Liver (tissue), 9 donors: ENCODE measurements around the gene DHRS9. TPM values are rescaled to one million over a fixed set of nuclear protein-coding genes. Genes with fewer than 3 reads are reported as not detected.

Source experiments
- DNase-seq: peaks from one replicate; pipeline ENCODE4 v3.0.0-alpha.2; 2017; ENCODE audit warnings: low spot score
- H3K27ac ChIP-seq, 2 donors: one replicate each; pipeline ENCODE4 v1.7.0; 2013; ENCODE audit warnings: inconsistent platforms in 2 of 2, low read length in 2 of 2, control low read depth in 1 of 2, low read depth in 1 of 2, mild to moderate bottlenecking in 1 of 2
- H3K27me3 ChIP-seq, 4 donors: one replicate each; pipeline versions ENCODE4 v1.6.1 to v1.7.0; 2013; ENCODE audit warnings: low read length in 3 of 4, inconsistent platforms in 1 of 4, mild to moderate bottlenecking in 1 of 4, moderate library complexity in 1 of 4; ENCODE audit not compliant: control insufficient read depth in 4 of 4, insufficient read depth in 4 of 4
- H3K36me3 ChIP-seq, 4 donors: one replicate each; pipeline versions ENCODE4 v1.6.1 to v1.7.0; 2013; ENCODE audit warnings: low read length in 3 of 4, mild to moderate bottlenecking in 3 of 4, low read depth in 1 of 4, moderate library complexity in 1 of 4; ENCODE audit not compliant: control insufficient read depth in 4 of 4, insufficient read depth in 3 of 4
- H3K4me1 ChIP-seq, 4 donors: one replicate each; pipeline versions ENCODE4 v1.6.1 to v1.7.0; 2013; ENCODE audit warnings: low read length in 3 of 4, mild to moderate bottlenecking in 3 of 4, moderate library complexity in 1 of 4; ENCODE audit not compliant: control insufficient read depth in 4 of 4, insufficient read depth in 4 of 4
- H3K4me3 ChIP-seq, 3 donors: one replicate each; pipeline versions ENCODE4 v1.6.1 to v1.7.0; 2013; ENCODE audit warnings: low read length in 3 of 3, control low read depth in 1 of 3, low read depth in 1 of 3, mild to moderate bottlenecking in 1 of 3
- H3K9ac ChIP-seq, 2 donors: one replicate each; pipeline ENCODE4 v1.7.0; 2013; ENCODE audit warnings: low read length in 2 of 2, mild to moderate bottlenecking in 2 of 2, moderate library complexity in 2 of 2, control low read depth in 1 of 2, low read depth in 1 of 2
- H3K9me3 ChIP-seq, 4 donors: one replicate each; pipeline versions ENCODE4 v1.6.1 to v1.7.0; 2013; ENCODE audit warnings: low read length in 3 of 4; ENCODE audit not compliant: control insufficient read depth in 4 of 4
- GABPA ChIP-seq, 2 donors: IDR thresholded peaks in 1 of 2; conservative IDR thresholded peaks in 1 of 2; 2 replicates each; pipeline ENCODE4 v1.6.1; 2016; ENCODE audit warnings: antibody characterized with exemption in 2 of 2, mild to moderate bottlenecking in 1 of 2, moderate library complexity in 1 of 2
- HNF4G ChIP-seq: IDR thresholded peaks from 2 replicates; pipeline ENCODE4 v1.6.1; 2016; ENCODE audit warnings: antibody characterized with exemption
- NR2F2 ChIP-seq: IDR thresholded peaks from 2 replicates; pipeline ENCODE4 v1.6.1; 2016; ENCODE audit warnings: antibody characterized with exemption
- RXRA ChIP-seq, 2 donors: IDR thresholded peaks; 2 replicates each; pipeline ENCODE4 v1.6.1; 2017 to 2018; ENCODE audit warnings: antibody characterized with exemption in 2 of 2, mild to moderate bottlenecking in 1 of 2
- TAF1 ChIP-seq: conservative IDR thresholded peaks from 2 replicates; pipeline ENCODE4 v1.6.1; 2016; ENCODE audit warnings: antibody characterized with exemption, mild to moderate bottlenecking
- YY1 ChIP-seq: IDR thresholded peaks from 2 replicates; pipeline ENCODE4 v1.6.1; 2016; ENCODE audit warnings: antibody characterized with exemption, mild to moderate bottlenecking
- WGBS: extraction: QIAGEN DNeasy Blood & Tissue Kit; methylation state at CpG from one replicate; pipeline ENCODE4 v1.1.7; 2013; 5-methylcytosine and 5-hydroxymethylcytosine counted together
- polyA plus RNA-seq, 2 donors: library from polyadenylated mRNA; stranded (reverse) in 1 of 2; unstranded in 1 of 2; fragments of 200-250 nt in 1 of 2; fragments of >200 nt in 1 of 2; fragmentation: Nextera tagmentation in 1 of 2; extraction: Ambion mirVana in 1 of 2; gene quantifications; one replicate each; pipeline versions ENCODE4 v1.2.1 to v1.2.3, GENCODE V29; 2013 to 2015
- total RNA-seq, 2 donors: library from RNA; depleted of rRNA; stranded (reverse); fragments of >200 nt; gene quantifications; one replicate each; pipeline ENCODE4 v1.2.3, GENCODE V29; 2014
- TF ChIP-seq, protein P1 (sequence below): IDR thresholded peaks from 2 replicates; pipeline ENCODE4 v1.6.1; 2016; ENCODE audit warnings: antibody characterized with exemption, mild to moderate bottlenecking
- TF ChIP-seq, protein P2 (sequence below): IDR thresholded peaks from 2 replicates; pipeline ENCODE4 v1.6.1; 2016; ENCODE audit warnings: antibody characterized with exemption
- TF ChIP-seq, protein P3 (sequence below): fragments of 150-350 bp; IDR thresholded peaks from 2 replicates; pipeline ENCODE4 v1.5.1; 2017; ENCODE audit warnings: improper control_type of control experiment, low read depth, low read length; ENCODE audit not compliant: missing input control
- TF ChIP-seq, protein P4 (sequence below): IDR thresholded peaks from 2 replicates; pipeline ENCODE4 v1.6.1; 2016; ENCODE audit warnings: antibody characterized with exemption
- donor health status: healthy.
- donor health status: healthy.
- donor health status: healthy.
- donor health status: healthy.
- donor health status: healthy.

Gene DHRS9
- total and polyA plus RNA-seq, 4 donors, result 0.25 to 0.93 (median 0.63) TPM

DNA sequence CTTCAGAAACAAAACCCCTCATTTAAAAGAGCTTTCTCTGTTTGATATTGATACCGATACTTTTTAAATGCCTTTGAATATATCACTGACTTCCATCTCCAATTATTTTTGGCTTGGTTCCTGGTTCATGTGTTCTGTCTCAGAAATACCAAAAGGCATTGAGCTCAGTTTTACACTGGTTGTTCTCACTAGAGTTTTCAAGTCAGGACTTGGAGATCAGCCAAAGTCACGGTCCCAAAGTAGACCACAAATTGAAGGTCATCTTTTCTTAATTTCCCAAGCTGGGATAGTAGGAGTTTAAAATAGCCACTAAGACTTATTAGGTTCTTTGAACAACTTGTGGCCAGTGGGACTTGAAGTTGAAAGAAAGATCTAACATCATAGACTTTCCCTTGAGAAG is 24.2 kb downstream of the DHRS9 start:
- WGBS, result 59% methylated on average over 2 of the region's 2 CpGs
- Histone ChIP-seq H3K27me3 (no peaks in the 10 kb centered on the region), H3K36me3 (peaks cover 0 to 1% (median 0%) of the 10 kb centered on the region in 4 donors), H3K4me1 (no peaks in the 10 kb centered on the region), H3K9ac (no peak overlapping the region), H3K4me3 (no peak overlapping the region), H3K9me3 (no peaks in the 10 kb centered on the region), H3K27ac (no peak overlapping the region)
- DNase-seq, result no peak
- TF ChIP-seq RXRA (IDR thresholded peaks at IDR 0.05) (no peak), NR2F2 (no peak), TAF1 (no peak), HNF4G (no peak)
- TF ChIP-seq, protein P1, sequence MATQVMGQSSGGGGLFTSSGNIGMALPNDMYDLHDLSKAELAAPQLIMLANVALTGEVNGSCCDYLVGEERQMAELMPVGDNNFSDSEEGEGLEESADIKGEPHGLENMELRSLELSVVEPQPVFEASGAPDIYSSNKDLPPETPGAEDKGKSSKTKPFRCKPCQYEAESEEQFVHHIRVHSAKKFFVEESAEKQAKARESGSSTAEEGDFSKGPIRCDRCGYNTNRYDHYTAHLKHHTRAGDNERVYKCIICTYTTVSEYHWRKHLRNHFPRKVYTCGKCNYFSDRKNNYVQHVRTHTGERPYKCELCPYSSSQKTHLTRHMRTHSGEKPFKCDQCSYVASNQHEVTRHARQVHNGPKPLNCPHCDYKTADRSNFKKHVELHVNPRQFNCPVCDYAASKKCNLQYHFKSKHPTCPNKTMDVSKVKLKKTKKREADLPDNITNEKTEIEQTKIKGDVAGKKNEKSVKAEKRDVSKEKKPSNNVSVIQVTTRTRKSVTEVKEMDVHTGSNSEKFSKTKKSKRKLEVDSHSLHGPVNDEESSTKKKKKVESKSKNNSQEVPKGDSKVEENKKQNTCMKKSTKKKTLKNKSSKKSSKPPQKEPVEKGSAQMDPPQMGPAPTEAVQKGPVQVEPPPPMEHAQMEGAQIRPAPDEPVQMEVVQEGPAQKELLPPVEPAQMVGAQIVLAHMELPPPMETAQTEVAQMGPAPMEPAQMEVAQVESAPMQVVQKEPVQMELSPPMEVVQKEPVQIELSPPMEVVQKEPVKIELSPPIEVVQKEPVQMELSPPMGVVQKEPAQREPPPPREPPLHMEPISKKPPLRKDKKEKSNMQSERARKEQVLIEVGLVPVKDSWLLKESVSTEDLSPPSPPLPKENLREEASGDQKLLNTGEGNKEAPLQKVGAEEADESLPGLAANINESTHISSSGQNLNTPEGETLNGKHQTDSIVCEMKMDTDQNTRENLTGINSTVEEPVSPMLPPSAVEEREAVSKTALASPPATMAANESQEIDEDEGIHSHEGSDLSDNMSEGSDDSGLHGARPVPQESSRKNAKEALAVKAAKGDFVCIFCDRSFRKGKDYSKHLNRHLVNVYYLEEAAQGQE, result no peak
- TF ChIP-seq, protein P2, sequence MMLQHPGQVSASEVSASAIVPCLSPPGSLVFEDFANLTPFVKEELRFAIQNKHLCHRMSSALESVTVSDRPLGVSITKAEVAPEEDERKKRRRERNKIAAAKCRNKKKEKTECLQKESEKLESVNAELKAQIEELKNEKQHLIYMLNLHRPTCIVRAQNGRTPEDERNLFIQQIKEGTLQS, result no peak
- TF ChIP-seq, protein P3, sequence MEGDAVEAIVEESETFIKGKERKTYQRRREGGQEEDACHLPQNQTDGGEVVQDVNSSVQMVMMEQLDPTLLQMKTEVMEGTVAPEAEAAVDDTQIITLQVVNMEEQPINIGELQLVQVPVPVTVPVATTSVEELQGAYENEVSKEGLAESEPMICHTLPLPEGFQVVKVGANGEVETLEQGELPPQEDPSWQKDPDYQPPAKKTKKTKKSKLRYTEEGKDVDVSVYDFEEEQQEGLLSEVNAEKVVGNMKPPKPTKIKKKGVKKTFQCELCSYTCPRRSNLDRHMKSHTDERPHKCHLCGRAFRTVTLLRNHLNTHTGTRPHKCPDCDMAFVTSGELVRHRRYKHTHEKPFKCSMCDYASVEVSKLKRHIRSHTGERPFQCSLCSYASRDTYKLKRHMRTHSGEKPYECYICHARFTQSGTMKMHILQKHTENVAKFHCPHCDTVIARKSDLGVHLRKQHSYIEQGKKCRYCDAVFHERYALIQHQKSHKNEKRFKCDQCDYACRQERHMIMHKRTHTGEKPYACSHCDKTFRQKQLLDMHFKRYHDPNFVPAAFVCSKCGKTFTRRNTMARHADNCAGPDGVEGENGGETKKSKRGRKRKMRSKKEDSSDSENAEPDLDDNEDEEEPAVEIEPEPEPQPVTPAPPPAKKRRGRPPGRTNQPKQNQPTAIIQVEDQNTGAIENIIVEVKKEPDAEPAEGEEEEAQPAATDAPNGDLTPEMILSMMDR, result no peak
- TF ChIP-seq, protein P4, sequence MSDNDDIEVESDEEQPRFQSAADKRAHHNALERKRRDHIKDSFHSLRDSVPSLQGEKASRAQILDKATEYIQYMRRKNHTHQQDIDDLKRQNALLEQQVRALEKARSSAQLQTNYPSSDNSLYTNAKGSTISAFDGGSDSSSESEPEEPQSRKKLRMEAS, result no peak

DNA sequence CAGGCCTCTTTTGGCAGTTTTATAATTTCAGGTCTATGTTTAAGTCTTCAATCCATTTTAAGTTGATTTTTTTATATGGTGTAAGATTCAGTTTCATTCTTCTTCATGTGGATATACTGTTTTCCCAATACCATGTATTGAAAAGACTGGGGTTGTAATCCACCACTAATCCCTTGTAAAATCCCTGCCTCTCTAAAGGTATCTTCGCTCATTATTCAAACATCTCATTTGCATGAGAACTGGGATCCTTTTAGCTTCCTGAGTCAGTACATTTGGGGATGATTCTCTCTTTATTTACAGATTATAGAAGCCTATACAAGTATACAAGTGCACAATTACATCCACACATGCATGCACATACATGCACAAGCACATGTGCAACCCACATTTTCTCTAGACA is 25.3 kb downstream of the DHRS9 start:
- no peaks in the 10 kb centered on the region for H3K4me1 ChIP-seq
- WGBS, result 96% methylated on average over 1 of the region's 1 CpG
- H3K27ac ChIP-seq, result no peak overlapping the region
- TF ChIP-seq GABPA (IDR thresholded peaks at IDR 0.05 in 1 of 2, conservative IDR thresholded peaks at IDR 0.05 in 1 of 2), result no peak
- no peak for TF ChIP-seq YY1
- TF ChIP-seq, protein P1, result no peak
- no peak overlapping the region for H3K4me3 ChIP-seq
- no peak overlapping the region for H3K9ac ChIP-seq
- no peak for DNase-seq
- H3K27me3 ChIP-seq, result no peaks in the 10 kb centered on the region
- H3K9me3 ChIP-seq, result no peaks in the 10 kb centered on the region
- no peaks in the 10 kb centered on the region for H3K36me3 ChIP-seq
